SK-N-SH (cell line): ENCODE data around the gene TMOD3. TPM values are rescaled to one million over a fixed set of nuclear protein-coding genes. Genes with fewer than 3 reads are reported as not detected.

Source experiments
- CTCF ChIA-PET: fragments of 300-600, 350-600 bp; formaldehyde crosslinking; extraction: SDS; loops from one replicate; lab custom pipeline; 2021; lab: Yijun Ruan, JAX
- POLR2A ChIA-PET: fragments of 350-600 bp; sonication (Branson Sonifier 250); formaldehyde crosslinking; extraction: SDS; loops from one replicate; lab custom pipeline; 2020; ENCODE audit warnings: antibody characterized with exemption, inconsistent platforms; lab: Yijun Ruan, JAX
- DNase-seq: peaks from one replicate; pipeline ENCODE4 v3.0.0; 2012
- H2AFZ ChIP-seq: fragments of 200-600 bp; sonication (generic); 2 replicates; pipeline ENCODE4 v1.8.1; 2016; ENCODE audit warnings: antibody characterized with exemption, mild to moderate bottlenecking, low read depth
- H3F3A ChIP-seq: fragments of 200-600 bp; sonication (generic); replicated peaks from 2 replicates; pipeline ENCODE3; 2016; ENCODE audit warnings: antibody characterized with exemption, mild to moderate bottlenecking; ENCODE audit not compliant: insufficient read depth
- H3K27ac ChIP-seq, 2 experiments: fragments of 200-500 bp in 1 of 2; fragments of 200-600 bp in 1 of 2; sonication (Bioruptor generic) in 1 of 2; sonication (generic), shearing (Covaris generic) in 1 of 2; 2 replicates each; pipeline versions ENCODE4 v1.5.1 to v1.6.1; 2014 to 2016; ENCODE audit warnings: low read depth in 2 of 2, inconsistent platforms in 1 of 2, low read length in 1 of 2, mild to moderate bottlenecking in 1 of 2, mixed read lengths in 1 of 2
- H3K27me3 ChIP-seq: fragments of 200-600 bp; sonication (generic), shearing (Covaris generic); 2 replicates; pipeline ENCODE4 v1.6.1; 2016; ENCODE audit warnings: mixed run types; ENCODE audit not compliant: insufficient read depth
- H3K36me3 ChIP-seq, 2 experiments: fragments of 200-500 bp in 1 of 2; fragments of 200-600 bp in 1 of 2; sonication (Bioruptor generic) in 1 of 2; sonication (generic) in 1 of 2; replicated peaks in 1 of 2; 2 replicates each; pipeline versions ENCODE3 to v1.5.1; 2014 to 2016; ENCODE audit warnings: low read length in 1 of 2, mild to moderate bottlenecking in 1 of 2; ENCODE audit not compliant: insufficient read depth in 2 of 2, control insufficient read depth in 1 of 2
- H3K4me1 ChIP-seq, 2 experiments: fragments of 200-500 bp in 1 of 2; fragments of 200-600 bp in 1 of 2; sonication (Bioruptor generic) in 1 of 2; sonication (generic), shearing (Covaris generic) in 1 of 2; 2 replicates each; pipeline versions ENCODE4 v1.5.1 to v1.6.1; 2014 to 2016; ENCODE audit warnings: low read depth in 1 of 2, low read length in 1 of 2, mixed run types in 1 of 2; ENCODE audit not compliant: insufficient read depth in 2 of 2, control insufficient read depth in 1 of 2
- H3K4me2 ChIP-seq: fragments of 200-600 bp; sonication (generic), shearing (Covaris generic); 2 replicates; pipeline ENCODE4 v1.6.1; 2017; ENCODE audit warnings: mixed run types
- H3K4me3 ChIP-seq, 2 experiments: fragments of 200-500 bp in 1 of 2; fragments of 200-600 bp in 1 of 2; sonication (Bioruptor generic) in 1 of 2; sonication (generic), shearing (Covaris generic) in 1 of 2; 2 replicates each; pipeline versions ENCODE4 v1.5.1 to v1.8.1; 2014 to 2016; ENCODE audit warnings: low read depth in 2 of 2, inconsistent platforms in 1 of 2, low read length in 1 of 2, mild to moderate bottlenecking in 1 of 2, mixed read lengths in 1 of 2, moderate library complexity in 1 of 2
- H3K79me2 ChIP-seq: fragments of 200-600 bp; sonication (generic); 2 replicates; pipeline ENCODE4 v1.8.1; 2017; ENCODE audit warnings: mild to moderate bottlenecking; ENCODE audit not compliant: insufficient read depth
- H3K9ac ChIP-seq: fragments of 200-600 bp; sonication (generic); 2 replicates; pipeline ENCODE4 v1.6.1; 2017; ENCODE audit warnings: mixed run types
- H3K9me2 ChIP-seq: fragments of 200-600 bp; sonication (generic); 2 replicates; pipeline ENCODE4 v1.6.1; 2017; ENCODE audit warnings: mixed run types
- H3K9me3 ChIP-seq: fragments of 200-600 bp; sonication (generic); 2 replicates; pipeline ENCODE4 v1.6.1; 2017; ENCODE audit warnings: mixed run types, mild to moderate bottlenecking, moderate library complexity
- H4K20me1 ChIP-seq: fragments of 200-600 bp; sonication (generic); 2 replicates; pipeline ENCODE4 v1.6.1; 2017; ENCODE audit warnings: mild to moderate bottlenecking, mixed run types; ENCODE audit not compliant: insufficient read depth
- CHD2 ChIP-seq: fragments of 150-350 bp; IDR thresholded peaks from 2 replicates; pipeline ENCODE4 v1.6.1; 2018; ENCODE audit warnings: low read length; ENCODE audit not compliant: partially characterized antibody
- EP300 ChIP-seq, 2 experiments: IDR thresholded peaks; 2 replicates each; pipeline versions ENCODE4 v1.4.0 to v1.6.1; 2012; ENCODE audit warnings: borderline replicate concordance in 1 of 2, low read depth in 1 of 2, low read length in 1 of 2
- FOXJ3 ChIP-seq: sonication (generic); formaldehyde crosslinking; IDR thresholded peaks from 2 replicates; pipeline ENCODE4 v1.5.1; 2020; ENCODE audit warnings: mild to moderate bottlenecking, missing genetic modification reagents
- GATA2 ChIP-seq: sonication (generic); formaldehyde crosslinking; IDR thresholded peaks from 2 replicates; pipeline ENCODE4 v1.5.0; 2020; ENCODE audit warnings: mild to moderate bottlenecking, missing genetic modification reagents
- IRF3 ChIP-seq: fragments of 150-350 bp; IDR thresholded peaks from 2 replicates; pipeline ENCODE4 v1.6.1; 2016; ENCODE audit warnings: mild to moderate bottlenecking, low read depth, low read length
- MEF2A ChIP-seq: IDR thresholded peaks from 2 replicates; pipeline ENCODE4 v1.4.0; 2012; ENCODE audit warnings: low read depth, borderline replicate concordance
- NFIC ChIP-seq: IDR thresholded peaks from 2 replicates; pipeline ENCODE4 v1.4.0; 2012; ENCODE audit warnings: borderline replicate concordance
- NRF1 ChIP-seq: IDR thresholded peaks from 2 replicates; pipeline ENCODE4 v1.6.1; 2012; ENCODE audit warnings: low read depth, mild to moderate bottlenecking, low read length
- POLR2AphosphoS5 ChIP-seq: IDR thresholded peaks from 2 replicates; pipeline ENCODE4 v1.6.1; 2012; ENCODE audit warnings: low read depth, low read length
- RAD21 ChIP-seq: IDR thresholded peaks from 2 replicates; pipeline ENCODE4 v1.6.1; 2012; ENCODE audit warnings: mild to moderate bottlenecking, low read length
- RCOR1 ChIP-seq: fragments of 150-350 bp; IDR thresholded peaks from 2 replicates; pipeline ENCODE4 v1.6.1; 2017; ENCODE audit warnings: antibody characterized with exemption, low read length
- RFX5 ChIP-seq: IDR thresholded peaks from 2 replicates; pipeline ENCODE4 v1.6.1; 2012; ENCODE audit warnings: mild to moderate bottlenecking, improper control_type of control experiment, low read length
- RXRA ChIP-seq: IDR thresholded peaks from 2 replicates; pipeline ENCODE4 v1.4.0; 2012; ENCODE audit warnings: low read depth, mild to moderate bottlenecking, borderline replicate concordance
- SMC3 ChIP-seq: IDR thresholded peaks from 2 replicates; pipeline ENCODE4 v1.6.1; 2012; ENCODE audit warnings: low read depth, low read length, improper control_type of control experiment
- TCF12 ChIP-seq: IDR thresholded peaks from 2 replicates; pipeline ENCODE4 v1.4.0; 2012
- TEAD4 ChIP-seq: IDR thresholded peaks from 2 replicates; pipeline ENCODE4 v1.4.0; 2012; ENCODE audit warnings: mild to moderate bottlenecking, borderline replicate concordance; ENCODE audit not compliant: insufficient read depth
- USF1 ChIP-seq: IDR thresholded peaks from 2 replicates; pipeline ENCODE4 v1.4.0; 2012; ENCODE audit warnings: low read depth, borderline replicate concordance
- YY1 ChIP-seq: IDR thresholded peaks from 2 replicates; pipeline ENCODE4 v1.4.0; 2012; ENCODE audit warnings: low read depth, mild to moderate bottlenecking
- WGBS: methylation state at CpG from one replicate; pipeline ENCODE4 v1.1.6; 2017; ENCODE audit warnings: low lambda C conversion rate; 5-methylcytosine and 5-hydroxymethylcytosine counted together
- polyA plus RNA-seq, 3 experiments: library from polyadenylated mRNA; depleted of rRNA; stranded (reverse); fragments of >200 nt; gene quantifications; 2 replicates each; pipeline ENCODE4 v1.2.3, GENCODE V29; 2012
- TF ChIP-seq, protein P1 (sequence below): fragments of 200-600 bp; sonication (generic); IDR thresholded peaks from 2 replicates; pipeline ENCODE4 v1.6.1; 2017; ENCODE audit warnings: antibody characterized with exemption, mild to moderate bottlenecking, moderate library complexity
- TF ChIP-seq, protein P2 (sequence below): IDR thresholded peaks from 2 replicates; pipeline ENCODE4; 2012

Gene TMOD3
- polyA plus RNA-seq, 1 of the 3 experiments (the other 2 are of a cell fraction), result 6.0 TPM

GRCh38 chr15:51803965-51804364 lies 25.5 kb upstream of the TMOD3 start:
- WGBS, result 92% methylated on average over 2 of the region's 2 CpGs
- peaks cover 5 to 20% of the 10 kb centered on the region in 2 experiments for H3K36me3 ChIP-seq
- H3K9me3 ChIP-seq, result no peaks in the 10 kb centered on the region
- TF ChIP-seq EP300 (IDR thresholded peaks at IDR 0.05; ENCODE audit: borderline replicate concordance in 1 of 2, low read depth in 1 of 2, low read length in 1 of 2) (no peak), RAD21 (no peak), POLR2AphosphoS5 (no peak), NFIC (no peak), RXRA (no peak), NRF1 (no peak), TEAD4 (no peak), SMC3 (no peak), YY1 (no peak), IRF3 (no peak), USF1 (no peak)
- H4K20me1 ChIP-seq, result no peaks in the 10 kb centered on the region
- ChIA-PET POLR2A (no interaction called here), CTCF (interaction anchor here (0.6 to 1.4 kb wide), 2 partner anchors 20 to 154 kb away, joined by 3 read pairs; no protein-coding TSS in a partner anchor)
- no peak overlapping the region for H3K27ac ChIP-seq
- no peak overlapping the region for H3K4me2 ChIP-seq
- H2AFZ ChIP-seq, result no peak overlapping the region
- no peak overlapping the region for H3K9ac ChIP-seq
- H3K27me3 ChIP-seq, result no peaks in the 10 kb centered on the region
- no peaks in the 10 kb centered on the region for H3K9me2 ChIP-seq
- no peaks in the 10 kb centered on the region for H3K79me2 ChIP-seq
- H3K4me3 ChIP-seq, result no peak overlapping the region
- no peaks in the 10 kb centered on the region for H3F3A ChIP-seq
- peaks cover 0 to 7% of the 10 kb centered on the region in 2 experiments; a peak in 2 of 4 replicates for H3K4me1 ChIP-seq
- no peak for DNase-seq

DNA sequence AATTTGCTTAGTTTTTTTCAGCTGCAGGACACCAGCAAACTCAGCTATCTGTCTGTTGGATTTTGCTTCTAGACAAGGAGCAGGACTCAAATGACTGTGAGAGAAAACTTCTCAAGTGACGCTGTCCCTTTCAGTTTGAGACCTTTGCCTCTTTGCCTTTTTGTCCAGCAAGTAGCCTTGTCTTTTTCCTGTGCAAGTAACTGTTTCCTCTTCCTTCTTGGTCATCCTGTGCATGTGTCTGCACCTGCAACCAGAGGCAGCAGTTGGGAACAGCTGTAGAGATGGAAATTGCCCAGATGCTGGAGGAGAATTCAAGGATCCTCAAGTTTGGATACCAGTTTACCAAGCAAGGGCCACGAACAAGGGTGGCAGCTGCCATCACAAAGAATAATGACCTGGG lies 23.3 kb upstream of the TMOD3 start:
- H3K4me3 ChIP-seq, result no peak overlapping the region
- H3K9ac ChIP-seq, result no peak overlapping the region
- ChIA-PET POLR2A (no interaction called here), CTCF (interaction anchor here (1.6 kb wide), 1 partner anchor 29 kb away, joined by 4 read pairs; no protein-coding TSS in a partner anchor)
- H4K20me1 ChIP-seq, result no peaks in the 10 kb centered on the region
- no peak overlapping the region for H3K27ac ChIP-seq
- WGBS, result 73% methylated on average over 2 of the region's 2 CpGs
- H2AFZ ChIP-seq, result no peak overlapping the region
- no peak overlapping the region for H3K4me2 ChIP-seq
- H3K9me2 ChIP-seq, result no peaks in the 10 kb centered on the region
- H3K4me1 ChIP-seq, result no peaks in the 10 kb centered on the region; a peak in 1 of 4 replicates
- peaks cover 5 to 29% of the 10 kb centered on the region in 2 experiments for H3K36me3 ChIP-seq
- H3K79me2 ChIP-seq, result no peaks in the 10 kb centered on the region
- no peaks in the 10 kb centered on the region for H3K27me3 ChIP-seq
- no peaks in the 10 kb centered on the region for H3K9me3 ChIP-seq
- no peaks in the 10 kb centered on the region for H3F3A ChIP-seq
- DNase-seq, result no peak
- no peak for TF ChIP-seq USF1
- no peak for TF ChIP-seq RAD21
- TF ChIP-seq TCF12, result no peak
- TF ChIP-seq RXRA, result no peak
- TF ChIP-seq CHD2, result no peak
- TF ChIP-seq, protein P1, sequence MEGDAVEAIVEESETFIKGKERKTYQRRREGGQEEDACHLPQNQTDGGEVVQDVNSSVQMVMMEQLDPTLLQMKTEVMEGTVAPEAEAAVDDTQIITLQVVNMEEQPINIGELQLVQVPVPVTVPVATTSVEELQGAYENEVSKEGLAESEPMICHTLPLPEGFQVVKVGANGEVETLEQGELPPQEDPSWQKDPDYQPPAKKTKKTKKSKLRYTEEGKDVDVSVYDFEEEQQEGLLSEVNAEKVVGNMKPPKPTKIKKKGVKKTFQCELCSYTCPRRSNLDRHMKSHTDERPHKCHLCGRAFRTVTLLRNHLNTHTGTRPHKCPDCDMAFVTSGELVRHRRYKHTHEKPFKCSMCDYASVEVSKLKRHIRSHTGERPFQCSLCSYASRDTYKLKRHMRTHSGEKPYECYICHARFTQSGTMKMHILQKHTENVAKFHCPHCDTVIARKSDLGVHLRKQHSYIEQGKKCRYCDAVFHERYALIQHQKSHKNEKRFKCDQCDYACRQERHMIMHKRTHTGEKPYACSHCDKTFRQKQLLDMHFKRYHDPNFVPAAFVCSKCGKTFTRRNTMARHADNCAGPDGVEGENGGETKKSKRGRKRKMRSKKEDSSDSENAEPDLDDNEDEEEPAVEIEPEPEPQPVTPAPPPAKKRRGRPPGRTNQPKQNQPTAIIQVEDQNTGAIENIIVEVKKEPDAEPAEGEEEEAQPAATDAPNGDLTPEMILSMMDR, result no peak
- TF ChIP-seq FOXJ3 (CRISPR knock-in tag), result no peak
- no peak for TF ChIP-seq MEF2A
- no peak for TF ChIP-seq RFX5
- no peak for TF ChIP-seq RCOR1
- no peak for TF ChIP-seq YY1
- TF ChIP-seq, protein P2, sequence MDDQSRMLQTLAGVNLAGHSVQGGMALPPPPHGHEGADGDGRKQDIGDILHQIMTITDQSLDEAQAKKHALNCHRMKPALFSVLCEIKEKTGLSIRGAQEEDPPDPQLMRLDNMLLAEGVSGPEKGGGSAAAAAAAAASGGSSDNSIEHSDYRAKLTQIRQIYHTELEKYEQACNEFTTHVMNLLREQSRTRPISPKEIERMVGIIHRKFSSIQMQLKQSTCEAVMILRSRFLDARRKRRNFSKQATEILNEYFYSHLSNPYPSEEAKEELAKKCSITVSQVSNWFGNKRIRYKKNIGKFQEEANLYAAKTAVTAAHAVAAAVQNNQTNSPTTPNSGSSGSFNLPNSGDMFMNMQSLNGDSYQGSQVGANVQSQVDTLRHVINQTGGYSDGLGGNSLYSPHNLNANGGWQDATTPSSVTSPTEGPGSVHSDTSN, result no peak
- TF ChIP-seq NFIC, result no peak
- TF ChIP-seq GATA2 (CRISPR knock-in tag), result no peak
